Upper lobe of right lung (tissue), 1 donor: Measurements from ENCODE around the gene NID2. TPM values are rescaled to one million over a fixed set of nuclear protein-coding genes. Genes with fewer than 3 reads are reported as not detected.

Experiments
- ATAC-seq: fragments of 200-7000 bp; cut with Tn5 transposase; one replicate; pipeline ENCODE4 v1.9.1; 2020; ENCODE audit warnings: mild to moderate bottlenecking, moderate library complexity
- DNase-seq: peaks from one replicate; pipeline ENCODE4 v3.0.0-alpha.2; 2020
- H3K27ac ChIP-seq: fragments of 200-600 bp; one replicate; pipeline ENCODE4 v1.8.0; 2022
- H3K27me3 ChIP-seq: fragments of 200-600 bp; one replicate; pipeline ENCODE4 v1.8.0; 2022; ENCODE audit warnings: mild to moderate bottlenecking
- H3K36me3 ChIP-seq: fragments of 200-600 bp; one replicate; pipeline ENCODE4 v1.8.0; 2022
- H3K4me1 ChIP-seq: fragments of 200-600 bp; one replicate; pipeline ENCODE4 v1.8.0; 2022
- H3K4me3 ChIP-seq: fragments of 200-600 bp; one replicate; pipeline ENCODE4 v1.8.0; 2022; ENCODE audit warnings: mild to moderate bottlenecking
- H3K9me3 ChIP-seq: fragments of 200-600 bp; one replicate; pipeline ENCODE4 v1.8.0; 2022
- CTCF ChIP-seq: fragments of 200-600 bp; IDR thresholded peaks from one replicate; pipeline ENCODE4 v1.8.0; 2022; ENCODE audit warnings: antibody characterized with exemption
- intact Hi-C: fragments of 100-400 bp; cut with DNase I; formaldehyde crosslinking; loops from one replicate; pipeline ENCODE4 v1.11.0; 2022
- total RNA-seq: library from RNA; stranded (reverse); fragmentation: NEBNext Ultra II Directional; extraction: Animal tissue kit (Norgen Biotek cat#: 25700); gene quantifications from one replicate; pipeline ENCODE4 v1.2.1, GENCODE V29; 2021
- donor health status: DM: no; HTN: yes; CAD: no; lungs with severe emphysema.

NID2 gene
- total RNA-seq, 1 donor from 2014 or later: 17.9 TPM

DNA sequence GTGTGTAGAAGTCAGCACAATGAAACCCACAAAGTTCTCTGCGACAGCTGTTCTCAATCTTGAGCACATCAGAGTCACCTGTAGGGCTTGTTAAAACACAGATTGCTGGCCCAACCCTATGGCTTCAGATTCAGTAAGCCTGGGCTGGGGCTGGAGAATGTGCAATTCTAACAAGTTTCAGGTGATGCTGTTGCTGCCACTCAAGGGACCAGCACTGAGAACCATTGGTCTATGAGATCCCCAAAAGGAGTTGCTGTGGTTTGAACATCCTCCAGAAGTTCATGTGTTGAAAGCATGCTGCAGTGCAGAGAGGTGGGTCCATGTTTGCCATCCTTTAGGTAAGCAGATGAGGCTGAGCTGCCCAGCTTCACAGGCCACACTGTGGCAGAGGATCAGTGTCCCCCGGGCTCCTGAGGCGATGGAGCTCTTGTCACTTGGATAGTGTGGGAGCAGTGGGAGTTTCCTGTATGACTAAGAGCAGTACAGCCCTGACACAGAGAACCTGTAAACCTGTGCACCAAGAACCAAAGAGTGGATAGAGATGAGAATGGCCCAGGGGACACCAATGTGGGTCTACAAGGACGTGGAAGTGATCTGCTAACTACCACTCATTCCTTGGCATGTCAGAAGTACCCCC, 87.5 kb downstream of the NID2 start:
- no peak overlapping the region for H3K4me3 ChIP-seq
- DNase-seq (no peak), ATAC-seq (peak; percentile 7)
- TF ChIP-seq CTCF: no peak
- H3K9me3 ChIP-seq: no peaks in the 10 kb centered on the region
- H3K27me3 ChIP-seq: no peaks in the 10 kb centered on the region
- no peaks in the 10 kb centered on the region for H3K36me3 ChIP-seq
- intact Hi-C loops: no loop called here
- H3K27ac ChIP-seq: no peak overlapping the region
- peaks cover 8% of the 10 kb centered on the region for H3K4me1 ChIP-seq

GRCh38 chr14:51979088-51979709, 89.7 kb downstream of the NID2 start:
- intact Hi-C loops: no loop called here
- TF ChIP-seq CTCF: peak; percentile 97

DNA sequence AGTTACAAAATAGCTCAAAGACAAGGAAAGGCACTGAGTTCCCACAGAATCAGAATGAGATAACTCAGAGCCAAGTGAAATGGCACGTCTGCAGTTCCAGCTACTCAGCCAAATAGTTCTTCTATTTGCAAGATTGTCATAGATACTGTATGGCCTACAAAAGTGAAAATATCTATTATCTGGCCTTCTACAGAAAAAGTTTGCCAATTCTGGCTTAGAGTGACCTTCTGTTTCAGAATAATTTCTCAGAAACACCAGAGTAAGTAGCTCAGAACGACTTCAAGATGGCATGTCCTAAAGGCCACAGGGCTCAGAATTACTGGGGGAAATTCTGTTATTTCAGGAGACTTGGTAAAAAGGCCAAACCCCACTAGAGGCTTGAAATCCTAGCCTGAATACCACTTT, 90.2 kb downstream of the NID2 start:
- no peak for ATAC-seq
- TF ChIP-seq CTCF: no peak
- Histone ChIP-seq H3K27ac (peak overlapping the region; percentile 43), H3K4me3 (no peak overlapping the region), H3K36me3 (no peaks in the 10 kb centered on the region), H3K27me3 (no peaks in the 10 kb centered on the region), H3K9me3 (no peaks in the 10 kb centered on the region), H3K4me1 (peaks cover 8% of the 10 kb centered on the region)
- DNase-seq: no peak
- intact Hi-C loops: no loop called here

More at GRCh38 chr14:51979088-51979709, 89.7 kb downstream of the NID2 start:
- Histone ChIP-seq H3K4me1 (peaks cover 8% of the 10 kb centered on the region), H3K9me3 (no peaks in the 10 kb centered on the region), H3K27me3 (no peaks in the 10 kb centered on the region), H3K27ac (peak overlapping the region; percentile 43), H3K4me3 (no peak overlapping the region), H3K36me3 (no peaks in the 10 kb centered on the region)
- DNase-seq (peak; percentile 75), ATAC-seq (peak; percentile 90)

GRCh38 chr14:51977075-51977474, 91.8 kb downstream of the NID2 start:
- H3K36me3 ChIP-seq: no peaks in the 10 kb centered on the region
- no peak for DNase-seq
- intact Hi-C loops: no loop called here
- no peak for TF ChIP-seq CTCF
- H3K4me3 ChIP-seq: no peak overlapping the region
- H3K27me3 ChIP-seq: no peaks in the 10 kb centered on the region
- no peaks in the 10 kb centered on the region for H3K9me3 ChIP-seq
- no peak for ATAC-seq
- peaks cover 8% of the 10 kb centered on the region for H3K4me1 ChIP-seq
- H3K27ac ChIP-seq: no peak overlapping the region

GRCh38 chr14:51972566-51972965, 96.3 kb downstream of the NID2 start:
- no peak overlapping the region for H3K4me3 ChIP-seq
- H3K27ac ChIP-seq: no peak overlapping the region
- no peaks in the 10 kb centered on the region for H3K27me3 ChIP-seq
- H3K36me3 ChIP-seq: no peaks in the 10 kb centered on the region
- H3K4me1 ChIP-seq: no peaks in the 10 kb centered on the region
- intact Hi-C loops: no loop called here
- ATAC-seq (no peak), DNase-seq (no peak)
- H3K9me3 ChIP-seq: no peaks in the 10 kb centered on the region
- no peak for TF ChIP-seq CTCF
